ENCODE data around the gene ERN1.
A peak's percentile ranks its signal among the peaks of the same experiment; 100 is the strongest.
"Not testable (repeated sequence)": the region's sequence is repeated elsewhere in the genome, so short reads cannot be mapped to it uniquely, and the experiment has no call there.

ERN1 gene

GRCh38 chr17:64038331-64039105, 91.4 kb downstream of the ERN1 start:
- Mint-ChIP-seq H3K27me3 (no peaks in the 10 kb centered on the region), H3K27ac (no peak overlapping the region), H3K4me3 (no peak overlapping the region), H3K4me1 (ENCODE audit: low read depth) (no peaks in the 10 kb centered on the region), H3K36me3 (peaks cover 2% of the 10 kb centered on the region), H3K9me3 (ENCODE audit: low read depth) (no peaks in the 10 kb centered on the region)

- no peak overlapping the region for H3K27ac Mint-ChIP-seq
- H3K36me3 Mint-ChIP-seq, result peaks cover 2% of the 10 kb centered on the region
Measured at GRCh38 chr17:64037802-64038201, 92.1 kb downstream of the ERN1 start.

GRCh38 chr17:64037180-64037579, 92.8 kb downstream of the ERN1 start:
- no peaks in the 10 kb centered on the region for H3K4me1 Mint-ChIP-seq (ENCODE audit: low read depth)
- H3K4me3 Mint-ChIP-seq, result no peak overlapping the region
- no peak overlapping the region for H3K27ac Mint-ChIP-seq
- no peaks in the 10 kb centered on the region for H3K9me3 Mint-ChIP-seq (ENCODE audit: low read depth)
- no peaks in the 10 kb centered on the region for H3K27me3 Mint-ChIP-seq
- H3K36me3 Mint-ChIP-seq, result peaks cover 2% of the 10 kb centered on the region

More at GRCh38 chr17:64037802-64038201, 92.1 kb downstream of the ERN1 start:
- Mint-ChIP-seq H3K4me1 (ENCODE audit: low read depth) (no peaks in the 10 kb centered on the region), H3K9me3 (ENCODE audit: low read depth) (no peaks in the 10 kb centered on the region), H3K27me3 (no peaks in the 10 kb centered on the region), H3K4me3 (no peak overlapping the region)

GRCh38 chr17:64036198-64036922, 93.6 kb downstream of the ERN1 start:
- no peaks in the 10 kb centered on the region for H3K36me3 Mint-ChIP-seq
- no peaks in the 10 kb centered on the region for H3K9me3 Mint-ChIP-seq (ENCODE audit: low read depth)
- H3K27me3 Mint-ChIP-seq, result no peaks in the 10 kb centered on the region
- no peaks in the 10 kb centered on the region for H3K4me1 Mint-ChIP-seq (ENCODE audit: low read depth)
- H3K27ac Mint-ChIP-seq, result no peak overlapping the region
- no peak overlapping the region for H3K4me3 Mint-ChIP-seq

- H3K27ac Mint-ChIP-seq, result no peak overlapping the region
- peaks cover 10% of the 10 kb centered on the region for H3K4me1 Mint-ChIP-seq (ENCODE audit: low read depth)
- H3K27me3 Mint-ChIP-seq, result no peaks in the 10 kb centered on the region
- no peaks in the 10 kb centered on the region for H3K9me3 Mint-ChIP-seq (ENCODE audit: low read depth)
- no peak overlapping the region for H3K4me3 Mint-ChIP-seq
- no peaks in the 10 kb centered on the region for H3K36me3 Mint-ChIP-seq
Measured at GRCh38 chr17:64032081-64032480, 97.9 kb downstream of the ERN1 start.

- peaks cover 33% of the 10 kb centered on the region for H3K4me1 Mint-ChIP-seq (ENCODE audit: low read depth)
- H3K27me3 Mint-ChIP-seq, result no peaks in the 10 kb centered on the region
- no peak overlapping the region for H3K27ac Mint-ChIP-seq
- H3K36me3 Mint-ChIP-seq, result no peaks in the 10 kb centered on the region
- H3K9me3 Mint-ChIP-seq (ENCODE audit: low read depth), result no peaks in the 10 kb centered on the region
- H3K4me3 Mint-ChIP-seq, result no peak overlapping the region
Measured at GRCh38 chr17:64028874-64029464, 101.0 kb downstream of the ERN1 start.

GRCh38 chr17:64025732-64026294, 104.1 kb downstream of the ERN1 start:
- H3K4me1 Mint-ChIP-seq (ENCODE audit: low read depth), result peaks cover 59% of the 10 kb centered on the region
- no peaks in the 10 kb centered on the region for H3K9me3 Mint-ChIP-seq (ENCODE audit: low read depth)
- no peaks in the 10 kb centered on the region for H3K27me3 Mint-ChIP-seq
- H3K27ac Mint-ChIP-seq, result peak overlapping the region; percentile 83
- H3K4me3 Mint-ChIP-seq, result peak overlapping the region; percentile 81
- no peaks in the 10 kb centered on the region for H3K36me3 Mint-ChIP-seq

- no peaks in the 10 kb centered on the region for H3K27me3 Mint-ChIP-seq
- no peaks in the 10 kb centered on the region for H3K9me3 Mint-ChIP-seq (ENCODE audit: low read depth)
- peaks cover 64% of the 10 kb centered on the region for H3K4me1 Mint-ChIP-seq (ENCODE audit: low read depth)
- no peaks in the 10 kb centered on the region for H3K36me3 Mint-ChIP-seq
- H3K4me3 Mint-ChIP-seq, result peak overlapping the region; percentile 81
- peak overlapping the region; percentile 83 for H3K27ac Mint-ChIP-seq
Measured at GRCh38 chr17:64024781-64025731, 104.9 kb downstream of the ERN1 start.

GRCh38 chr17:64024215-64024654, 105.7 kb downstream of the ERN1 start:
- Mint-ChIP-seq H3K4me1 (ENCODE audit: low read depth) (peaks cover 68% of the 10 kb centered on the region), H3K27me3 (no peaks in the 10 kb centered on the region), H3K9me3 (ENCODE audit: low read depth) (no peaks in the 10 kb centered on the region), H3K27ac (peak overlapping the region; percentile 83), H3K36me3 (no peaks in the 10 kb centered on the region), H3K4me3 (no peak overlapping the region)

GRCh38 chr17:64022611-64023063, 107.3 kb downstream of the ERN1 start:
- H3K27me3 Mint-ChIP-seq, result no peaks in the 10 kb centered on the region
- peak overlapping the region; percentile 70 for H3K4me3 Mint-ChIP-seq
- peaks cover 1% of the 10 kb centered on the region for H3K36me3 Mint-ChIP-seq
- H3K4me1 Mint-ChIP-seq (ENCODE audit: low read depth), result peaks cover 76% of the 10 kb centered on the region
- H3K9me3 Mint-ChIP-seq (ENCODE audit: low read depth), result no peaks in the 10 kb centered on the region
- H3K27ac Mint-ChIP-seq, result peak overlapping the region; percentile 94

GRCh38 chr17:64020056-64020766, 109.7 kb downstream of the ERN1 start, which contains the start of gene ICAM2:
Gene ICAM2, minus strand, starts transcription at chr17:64020633. Its CDS starts 13,942 bp downstream, at chr17:64006691.
- Mint-ChIP-seq H3K27me3 (no peaks in the 10 kb centered on the region), H3K36me3 (peaks cover 3% of the 10 kb centered on the region), H3K9me3 (ENCODE audit: low read depth) (no peaks in the 10 kb centered on the region), H3K4me1 (ENCODE audit: low read depth) (peaks cover 81% of the 10 kb centered on the region), H3K27ac (peak within 1 kb of the TSS; percentile 99), H3K4me3 (peak within 1 kb of the TSS; percentile 96)

- peak overlapping the region; percentile 99 for H3K27ac Mint-ChIP-seq
- peaks cover 80% of the 10 kb centered on the region for H3K4me1 Mint-ChIP-seq (ENCODE audit: low read depth)
- peak overlapping the region; percentile 96 for H3K4me3 Mint-ChIP-seq
- H3K36me3 Mint-ChIP-seq; H3K9me3 Mint-ChIP-seq (ENCODE audit: low read depth); H3K27me3 Mint-ChIP-seq: not testable (repeated sequence)
Measured at GRCh38 chr17:64019551-64019961, 110.4 kb downstream of the ERN1 start.

- H3K27ac Mint-ChIP-seq, result peak overlapping the region; percentile 92
Measured at GRCh38 chr17:64017381-64017980, 112.5 kb downstream of the ERN1 start.

More at GRCh38 chr17:64017381-64017980, 112.5 kb downstream of the ERN1 start:
- peaks cover 80% of the 10 kb centered on the region for H3K4me1 Mint-ChIP-seq (ENCODE audit: low read depth)
- no peaks in the 10 kb centered on the region for H3K9me3 Mint-ChIP-seq (ENCODE audit: low read depth)
- H3K27me3 Mint-ChIP-seq, result no peaks in the 10 kb centered on the region
- H3K36me3 Mint-ChIP-seq, result peaks cover 7% of the 10 kb centered on the region
- H3K4me3 Mint-ChIP-seq, result peak overlapping the region; percentile 96
